Measurements from ENCODE around the gene ST6GALNAC6. TPM values are rescaled to one million over a fixed set of nuclear protein-coding genes. Genes with fewer than 3 reads are reported as not detected.
A peak's percentile ranks its signal among the peaks of the same experiment; 100 is the strongest.

Gene ST6GALNAC6
- total RNA-seq, 1 donor from 2014 or later = 14.3 TPM

- Histone ChIP-seq H3K9ac (no peak overlapping the region), H3K36me3 (no peaks in the 10 kb centered on the region), H4K20me1 (ENCODE audit: low read depth) (no peaks in the 10 kb centered on the region), H3K79me2 (ENCODE audit: low read depth) (no peaks in the 10 kb centered on the region), H3K4me2 (no peak overlapping the region), H3F3A (ENCODE audit: low read depth) (peaks cover under 1% of the 10 kb centered on the region), H3K9me3 (ENCODE audit: low read depth) (no peaks in the 10 kb centered on the region), H3K4me3 (no peak overlapping the region), H3K4me1 (peaks cover 1% of the 10 kb centered on the region), H3K27me3 (peaks cover 20% of the 10 kb centered on the region), H2AFZ (replicated peaks) (no peak overlapping the region), H3K27ac (no peak overlapping the region)
- H3K9me3 Mint-ChIP-seq = no peaks in the 10 kb centered on the region
- no peak for DNase-seq (ENCODE audit: low spot score)
- peaks cover 16% of the 10 kb centered on the region for H3K4me1 Mint-ChIP-seq
- H3K36me3 Mint-ChIP-seq = no peaks in the 10 kb centered on the region
- TF ChIP-seq EZH2phosphoT487 (IDR thresholded peaks at IDR 0.05) (no peak), CTCF (IDR thresholded peaks at IDR 0.05) (no peak), EZH2 (IDR thresholded peaks at IDR 0.05) (no peak)
- no peak overlapping the region for H3K27ac Mint-ChIP-seq
- H3K4me3 Mint-ChIP-seq = no peak overlapping the region
- H3K27me3 Mint-ChIP-seq (ENCODE audit: insufficient read depth, low read depth) = peaks cover 6% of the 10 kb centered on the region
Observed at GRCh38 chr9:127912296-127912695, 12.9 kb upstream of the ST6GALNAC6 start.

- H3F3A ChIP-seq (ENCODE audit: low read depth) = no peaks in the 10 kb centered on the region
- peaks cover 7% of the 10 kb centered on the region for H3K27me3 ChIP-seq
- Mint-ChIP-seq H3K27ac (peak overlapping the region; percentile 86), H3K9me3 (no peaks in the 10 kb centered on the region), H3K27me3 (ENCODE audit: insufficient read depth, low read depth) (peaks cover 4% of the 10 kb centered on the region), H3K4me1 (peaks cover 19% of the 10 kb centered on the region), H3K36me3 (no peaks in the 10 kb centered on the region), H3K4me3 (no peak overlapping the region)
- no peaks in the 10 kb centered on the region for H3K79me2 ChIP-seq (ENCODE audit: low read depth)
- peak; percentile 15 for TF ChIP-seq CTCF (IDR thresholded peaks at IDR 0.05)
- no peak for TF ChIP-seq EZH2 (IDR thresholded peaks at IDR 0.05)
- H3K9me3 ChIP-seq (ENCODE audit: low read depth) = no peaks in the 10 kb centered on the region
- no peaks in the 10 kb centered on the region for H4K20me1 ChIP-seq (ENCODE audit: low read depth)
- H3K4me3 ChIP-seq = no peak overlapping the region
- no peak for DNase-seq (ENCODE audit: low spot score)
- no peak overlapping the region for H3K9ac ChIP-seq
- no peak overlapping the region for H3K4me2 ChIP-seq
- H3K27ac ChIP-seq = no peak overlapping the region
- H3K4me1 ChIP-seq = peaks cover 8% of the 10 kb centered on the region
- H3K36me3 ChIP-seq = no peaks in the 10 kb centered on the region
- no peak overlapping the region for H2AFZ ChIP-seq (replicated peaks)
Observed at GRCh38 chr9:127910613-127911205, 11.3 kb upstream of the ST6GALNAC6 start.

- Histone ChIP-seq H3K27ac (no peak overlapping the region), H3F3A (ENCODE audit: low read depth) (no peaks in the 10 kb centered on the region), H3K4me1 (peaks cover 8% of the 10 kb centered on the region), H3K4me3 (no peak overlapping the region), H3K4me2 (no peak overlapping the region), H3K36me3 (no peaks in the 10 kb centered on the region), H3K27me3 (no peaks in the 10 kb centered on the region), H2AFZ (replicated peaks) (no peak overlapping the region), H4K20me1 (ENCODE audit: low read depth) (no peaks in the 10 kb centered on the region), H3K9me3 (ENCODE audit: low read depth) (no peaks in the 10 kb centered on the region), H3K9ac (no peak overlapping the region), H3K79me2 (ENCODE audit: low read depth) (no peaks in the 10 kb centered on the region)
- H3K36me3 Mint-ChIP-seq = no peaks in the 10 kb centered on the region
- H3K27ac Mint-ChIP-seq = no peak overlapping the region
- no peaks in the 10 kb centered on the region for H3K9me3 Mint-ChIP-seq
- no peak for DNase-seq (ENCODE audit: low spot score)
- peaks cover 7% of the 10 kb centered on the region for H3K27me3 Mint-ChIP-seq (ENCODE audit: insufficient read depth, low read depth)
- H3K4me1 Mint-ChIP-seq = peaks cover 27% of the 10 kb centered on the region
- TF ChIP-seq EZH2phosphoT487 (IDR thresholded peaks at IDR 0.05) = no peak
- TF ChIP-seq CTCF (IDR thresholded peaks at IDR 0.05) = no peak
- no peak overlapping the region for H3K4me3 Mint-ChIP-seq
Observed at GRCh38 chr9:127909839-127910273, 10.5 kb upstream of the ST6GALNAC6 start.

Measured in neural progenitor cell (in vitro differentiated cells).